DMS153 (cell line): ENCODE measurements around the gene IQGAP3.
"Not testable (repeated sequence)": the region's sequence is repeated elsewhere in the genome, so short reads cannot be mapped to it uniquely, and the experiment has no call there.

Source experiments
- DNase-seq: peaks from one replicate; lab custom pipeline; 2025; lab: John Stamatoyannopoulos, UW

The IQGAP3 gene

DNA sequence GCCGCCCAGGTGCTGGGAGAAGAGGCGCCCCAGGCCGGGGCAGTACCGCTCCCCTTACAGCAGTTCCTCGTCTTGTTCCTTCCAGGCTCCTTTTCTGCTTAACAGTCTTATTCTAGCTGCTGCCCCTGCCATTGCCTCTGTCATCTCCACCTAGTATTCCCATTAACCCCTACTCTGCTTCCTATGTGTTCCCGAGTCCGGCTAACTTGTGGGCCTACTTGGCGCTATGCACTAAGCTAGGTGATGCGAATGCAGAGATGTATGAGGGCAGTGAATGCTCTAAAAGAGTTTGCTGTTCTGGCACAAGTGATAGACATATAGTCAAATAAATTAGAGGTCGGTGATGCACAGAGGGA is 276 bp upstream of the IQGAP3 start:
- no peak for DNase-seq

GRCh38 chr1:156571261-156571852 is 1.0 kb downstream of the IQGAP3 start:
- no peak for DNase-seq

DNA sequence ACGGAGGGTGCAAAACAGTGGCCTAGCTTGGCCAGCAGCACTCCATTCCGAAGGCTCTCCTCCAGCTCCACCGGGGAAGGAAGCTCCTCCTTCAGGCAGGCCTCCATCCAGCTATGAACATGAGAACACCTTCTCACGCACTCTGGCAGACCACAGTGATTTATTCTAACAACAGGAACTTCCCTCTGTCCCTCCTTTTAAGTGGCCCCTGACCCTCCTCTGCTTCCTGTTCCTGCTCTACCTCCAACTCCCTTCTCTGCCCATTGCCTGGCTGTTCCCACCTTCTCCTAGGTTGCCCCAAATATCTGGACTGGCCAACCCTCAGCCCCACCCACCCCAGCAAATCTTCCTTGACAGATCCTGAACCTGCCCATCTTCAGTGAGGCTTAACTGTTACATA is 5.9 kb downstream of the IQGAP3 start:
- DNase-seq: no peak

GRCh38 chr1:156565519-156565918 is 6.8 kb downstream of the IQGAP3 start:
- DNase-seq: no peak

- DNase-seq: no peak
Observed at GRCh38 chr1:156560585-156561163, 11.7 kb downstream of the IQGAP3 start.

- DNase-seq: no peak
Observed at GRCh38 chr1:156559797-156560385, 12.5 kb downstream of the IQGAP3 start.

GRCh38 chr1:156559086-156559796 is 13.1 kb downstream of the IQGAP3 start:
- no peak for DNase-seq

GRCh38 chr1:156556354-156556753 is 16.0 kb downstream of the IQGAP3 start:
- no peak for DNase-seq

DNA sequence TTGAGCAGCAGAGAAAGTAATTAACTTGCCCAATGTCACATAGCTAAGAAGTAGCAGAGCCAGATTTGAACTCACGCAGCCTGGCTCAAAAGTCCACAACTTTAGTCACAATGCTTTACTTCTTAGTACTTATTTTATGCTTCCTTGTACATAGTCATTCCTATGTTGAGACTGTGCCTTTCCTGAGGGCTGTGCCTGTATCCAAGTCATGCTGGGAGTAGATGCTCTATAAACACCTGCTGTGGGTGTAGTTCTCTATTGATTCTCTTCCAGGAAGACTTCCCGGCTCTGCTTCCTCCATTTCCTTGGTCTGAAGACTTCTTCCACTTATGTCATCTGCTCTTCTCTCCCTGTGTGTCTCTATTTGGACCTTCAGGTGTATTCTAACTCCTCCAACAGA is 16.6 kb downstream of the IQGAP3 start:
- DNase-seq: no peak

DNA sequence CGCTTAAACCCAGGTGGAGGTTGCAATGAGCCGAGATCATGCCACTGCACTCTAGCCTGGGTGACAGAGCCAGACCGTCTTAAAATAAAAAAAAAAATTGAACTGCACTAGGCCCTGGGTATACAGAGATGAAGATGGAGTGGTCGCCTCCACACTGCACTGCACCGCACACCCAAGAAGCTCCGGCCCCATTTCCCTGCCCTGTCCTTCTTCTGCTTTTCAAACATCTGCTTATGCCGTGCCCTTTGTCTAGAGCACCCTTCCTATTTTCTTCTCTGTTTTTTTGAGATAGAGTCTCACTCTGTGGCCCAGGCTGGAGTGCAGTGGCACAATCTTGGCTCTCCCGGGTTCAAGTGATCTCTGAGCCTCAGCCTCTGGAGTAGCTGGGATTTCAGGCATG is 17.4 kb downstream of the IQGAP3 start:
- no peak for DNase-seq

GRCh38 chr1:156553860-156554485 is 18.4 kb downstream of the IQGAP3 start:
- no peak for DNase-seq

- not testable (repeated sequence) for DNase-seq
Observed at GRCh38 chr1:156552937-156553336, 19.4 kb downstream of the IQGAP3 start.

DNA sequence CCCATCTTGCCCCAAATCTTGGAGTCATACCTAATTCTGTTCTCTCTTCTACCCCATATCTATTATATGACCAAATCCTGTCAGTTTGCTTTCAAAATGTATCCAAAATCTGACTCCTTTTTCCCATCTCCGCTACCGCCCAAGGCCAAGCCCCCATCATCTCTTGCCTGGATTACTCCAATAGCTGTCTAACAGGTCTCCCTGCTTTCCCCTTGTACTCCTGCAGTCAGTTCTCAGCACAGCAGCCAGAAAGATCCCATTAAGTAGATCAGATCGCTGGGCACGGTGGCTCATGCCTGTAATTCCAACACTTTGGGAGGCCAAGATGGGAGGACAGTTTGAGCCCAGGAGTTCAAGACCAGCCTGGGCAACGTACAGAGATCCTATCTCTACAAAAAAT is 19.8 kb downstream of the IQGAP3 start:
- DNase-seq: no peak

GRCh38 chr1:156551869-156552268 is 20.5 kb downstream of the IQGAP3 start:
- DNase-seq: no peak

GRCh38 chr1:156551066-156551643 is 21.2 kb downstream of the IQGAP3 start:
- no peak for DNase-seq

GRCh38 chr1:156550346-156550745 is 22.0 kb downstream of the IQGAP3 start:
- DNase-seq: no peak

- DNase-seq: no peak
Observed at GRCh38 chr1:156549831-156550230, 22.5 kb downstream of the IQGAP3 start.

- no peak for DNase-seq
Observed at GRCh38 chr1:156549390-156549789, 23.0 kb downstream of the IQGAP3 start.

DNA sequence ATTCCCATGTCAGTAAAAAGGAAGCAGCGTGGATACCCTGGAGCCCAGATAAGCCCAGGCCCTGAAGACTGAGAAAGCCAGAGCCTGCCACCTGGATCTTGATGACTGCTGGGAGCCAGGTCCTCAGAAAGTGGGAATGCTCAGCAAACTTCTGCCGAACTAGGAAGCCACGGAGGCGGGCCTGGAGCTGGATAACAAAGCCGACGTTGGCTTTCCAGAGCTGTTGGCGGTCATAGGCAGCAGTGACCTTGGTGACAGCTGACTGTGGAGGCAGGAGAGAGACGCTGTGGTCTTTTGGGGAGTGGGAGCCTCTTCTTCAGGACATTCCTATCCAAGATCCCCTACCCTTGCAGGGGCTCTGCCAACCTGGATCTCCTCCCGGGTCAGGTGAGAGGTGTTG is 24.4 kb downstream of the IQGAP3 start:
- no peak for DNase-seq

- no peak for DNase-seq
Observed at GRCh38 chr1:156547434-156547833, 24.9 kb downstream of the IQGAP3 start.

DNA sequence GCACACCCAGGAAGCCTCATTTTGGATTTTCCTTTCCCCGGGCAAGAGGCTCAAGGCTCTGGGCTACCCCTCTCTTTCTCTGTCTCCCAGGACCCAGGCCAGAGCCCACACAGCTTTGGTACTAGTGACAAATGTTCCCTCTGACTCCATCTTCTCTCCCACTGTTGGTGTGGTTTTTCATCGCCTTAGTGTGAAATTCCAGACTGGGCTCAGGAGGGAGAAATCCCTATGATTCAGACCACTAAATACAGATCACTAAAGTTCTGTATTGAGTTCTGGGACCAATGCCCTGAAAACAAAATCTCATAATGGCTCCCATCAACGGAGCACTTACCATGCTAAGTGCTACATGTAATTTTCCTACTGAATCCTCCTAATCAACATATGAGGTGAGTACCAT is 26.1 kb downstream of the IQGAP3 start:
- DNase-seq: no peak

DNA sequence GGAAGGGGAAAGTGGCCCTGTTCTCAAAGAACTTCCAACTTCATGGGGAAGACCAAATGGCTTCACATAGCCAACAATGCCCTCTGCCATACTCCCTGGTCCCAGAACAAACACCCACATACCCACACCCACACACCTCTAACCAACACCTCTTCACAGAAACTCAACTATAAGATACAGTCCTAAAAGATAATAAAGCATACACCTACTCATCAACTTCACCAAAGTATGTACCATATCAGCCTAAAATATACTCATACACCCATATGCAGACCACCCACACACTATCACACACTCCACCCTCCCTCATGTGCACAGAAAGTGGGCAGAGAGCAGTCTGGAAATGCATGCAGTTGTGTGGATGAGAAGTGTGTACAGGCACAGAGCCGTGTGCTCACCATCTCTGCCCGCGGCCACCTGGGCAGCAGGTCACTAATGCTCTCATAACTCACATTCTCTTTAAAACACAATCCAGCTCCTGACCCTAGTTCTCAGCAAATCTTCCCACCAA is 27.7 kb downstream of the IQGAP3 start:
- DNase-seq: no peak
